ENCODE results near the gene CYLD.

CYLD gene

DNA sequence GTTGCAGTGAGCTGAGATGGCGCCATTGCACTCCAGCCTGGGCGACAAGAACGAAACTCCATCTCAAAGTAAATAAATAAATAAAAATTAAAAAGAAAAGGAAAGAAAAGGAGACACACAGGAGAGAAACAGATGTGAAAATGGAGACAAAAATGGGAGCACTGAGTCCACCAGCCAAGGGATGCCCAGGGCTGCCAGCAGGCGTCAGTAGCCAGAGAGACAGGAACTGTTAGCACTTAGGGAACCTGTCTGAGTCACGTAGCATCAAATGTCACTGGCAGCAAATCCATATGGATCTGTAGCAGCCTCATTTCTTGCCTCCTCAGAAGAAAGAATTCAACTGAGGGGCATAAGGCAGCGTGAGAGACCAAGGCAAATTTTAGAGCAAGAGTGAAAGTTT is 79.7 kb downstream of the CYLD start:
- DNase-seq, result no peak

GRCh38 chr16:50822671-50823070 is 80.8 kb downstream of the CYLD start:
- DNase-seq, result no peak

DNA sequence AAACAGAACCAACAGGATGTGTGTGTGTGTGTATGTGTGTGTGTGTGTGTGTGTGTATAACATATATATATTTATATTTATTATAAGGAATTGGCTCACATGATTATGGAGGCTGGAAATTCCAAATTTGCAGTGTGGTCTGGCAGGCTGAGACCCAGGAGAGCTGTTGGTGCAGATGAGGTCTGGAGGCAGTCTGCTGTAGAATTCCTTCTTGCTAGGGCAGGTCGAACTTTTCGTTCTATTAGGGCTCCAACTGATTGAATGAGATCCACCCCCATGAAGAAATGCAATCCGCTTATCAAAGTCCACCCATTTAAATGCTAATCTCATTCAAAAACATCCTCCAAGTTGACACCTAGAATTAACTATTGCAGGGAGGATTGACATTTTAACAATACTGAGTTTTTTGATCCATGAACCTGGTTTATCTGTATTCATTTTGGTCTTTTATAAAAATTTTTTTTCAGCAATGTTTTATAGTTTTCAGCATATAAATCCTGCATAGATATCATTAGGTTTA is 85.0 kb downstream of the CYLD start:
- no peak for DNase-seq

GRCh38 chr16:50828164-50828702 is 86.3 kb downstream of the CYLD start:
- DNase-seq, result no peak

DNA sequence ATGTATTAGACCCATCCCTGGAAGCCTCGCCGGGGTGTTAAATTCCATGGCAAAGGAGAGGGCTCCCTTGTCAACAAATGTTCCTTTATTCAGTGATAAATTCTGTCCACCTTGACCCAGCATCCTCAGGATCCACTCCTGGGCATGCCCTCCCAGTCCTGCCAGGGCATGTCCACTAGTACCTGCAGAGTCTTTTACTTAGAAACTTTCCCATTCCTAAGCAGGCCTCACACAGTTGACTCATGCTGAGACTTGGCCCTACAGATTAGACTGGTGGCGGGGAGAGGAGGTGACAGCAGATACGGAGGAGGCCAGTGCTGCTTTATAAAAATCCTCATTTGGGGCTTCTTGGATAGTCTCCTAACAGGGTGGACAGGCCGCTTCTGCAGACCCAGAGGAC is 88.8 kb downstream of the CYLD start:
- no peak for DNase-seq

- no peak for DNase-seq
Observed at GRCh38 chr16:50831751-50832150, 89.9 kb downstream of the CYLD start.

DNA sequence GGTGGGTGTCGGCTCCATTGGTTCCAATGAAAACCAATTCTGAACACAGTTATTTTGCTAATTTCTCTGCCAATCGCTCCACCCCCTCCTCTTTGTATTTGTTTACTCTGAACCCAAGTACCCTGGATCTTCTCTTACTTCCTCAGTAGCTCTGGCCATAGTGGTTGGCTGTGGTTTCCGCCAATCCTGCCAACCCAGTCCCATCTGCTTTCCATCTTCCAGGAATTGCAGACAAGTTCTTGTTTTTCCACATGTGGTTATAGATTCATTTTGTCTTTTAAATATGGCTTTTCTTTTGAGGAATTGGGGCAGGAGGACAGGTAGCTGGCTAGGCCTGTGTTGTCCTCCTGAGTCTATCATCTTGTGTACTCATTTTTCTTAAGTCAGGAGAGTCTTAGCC is 92.0 kb downstream of the CYLD start:
- no peak for DNase-seq

DNA sequence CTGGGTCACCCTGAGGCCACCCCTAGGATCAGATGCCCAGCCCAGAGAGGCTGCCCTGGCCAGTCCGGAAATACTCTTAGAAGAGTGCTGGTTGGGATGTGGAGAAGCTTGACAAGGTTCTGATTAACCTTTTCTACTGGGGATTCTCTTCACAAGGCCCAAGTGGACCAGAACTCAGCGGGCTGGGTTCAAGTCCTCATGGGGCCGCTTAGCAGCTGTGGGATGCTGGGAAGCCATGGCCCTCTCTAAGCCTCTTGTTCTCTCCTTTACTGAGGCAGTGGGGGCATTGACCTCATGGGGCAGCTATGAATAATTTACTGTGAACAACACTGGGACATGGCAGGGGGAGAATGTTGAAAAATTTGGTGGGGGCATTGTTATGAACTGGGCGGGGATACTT is 92.8 kb downstream of the CYLD start:
- no peak for DNase-seq

DNA sequence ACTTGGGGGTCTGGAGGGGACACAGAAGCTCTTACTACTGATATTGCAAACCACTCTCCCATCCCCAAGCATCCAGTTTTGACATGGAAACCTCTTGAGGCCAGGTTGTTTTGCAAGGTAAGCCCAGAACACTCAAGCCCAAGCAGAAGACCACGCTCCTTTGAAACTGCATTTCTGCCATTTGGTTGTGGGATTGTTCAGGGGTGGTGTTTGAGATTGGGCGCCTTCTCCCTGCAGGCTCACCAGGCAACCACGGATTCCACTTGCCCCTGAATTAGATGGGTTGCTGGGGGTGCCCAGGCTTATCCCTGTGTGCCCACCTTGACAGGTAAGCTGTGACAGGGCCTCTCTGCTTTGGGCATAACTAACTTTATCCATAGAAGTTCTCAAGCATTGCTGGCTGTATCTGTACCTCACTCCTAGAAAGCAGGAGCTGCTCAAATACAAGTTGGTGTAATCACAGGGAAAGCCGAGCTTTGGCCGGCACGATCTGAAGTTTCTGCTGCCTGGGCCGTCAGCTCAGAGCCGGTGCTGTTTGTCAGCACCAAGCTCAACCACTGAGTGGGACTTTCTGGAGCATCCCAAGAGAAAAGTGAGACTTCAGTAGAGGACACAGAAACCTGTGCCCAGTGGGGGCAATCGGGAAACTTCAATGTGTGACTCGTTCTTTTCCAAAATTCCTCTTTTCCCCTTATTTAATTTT is 93.6 kb downstream of the CYLD start:
- no peak for DNase-seq

GRCh38 chr16:50836121-50836621 is 94.3 kb downstream of the CYLD start:
- no peak for DNase-seq

- DNase-seq, result no peak
Observed at GRCh38 chr16:50837324-50837723, 95.4 kb downstream of the CYLD start.

GRCh38 chr16:50838165-50838564 is 96.3 kb downstream of the CYLD start:
- no peak for DNase-seq

GRCh38 chr16:50838885-50839284 is 97.0 kb downstream of the CYLD start:
- DNase-seq, result no peak

DNA sequence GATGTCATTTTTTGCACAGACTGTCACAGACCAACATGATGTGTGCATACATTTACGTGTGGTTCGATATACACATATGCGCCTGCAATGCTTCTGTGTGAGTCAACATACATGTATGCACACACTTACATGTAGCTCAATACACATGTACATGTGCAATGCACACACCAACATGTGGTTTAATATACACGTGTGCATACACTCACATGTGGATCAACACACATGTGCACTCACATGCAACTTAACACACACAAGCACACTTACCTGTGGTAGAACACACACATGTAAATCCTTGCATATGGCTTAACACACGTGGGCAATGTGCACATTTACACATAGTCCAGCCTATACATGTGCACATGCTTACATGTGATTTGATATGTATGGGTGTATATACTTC is 97.5 kb downstream of the CYLD start:
- no peak for DNase-seq

DNA sequence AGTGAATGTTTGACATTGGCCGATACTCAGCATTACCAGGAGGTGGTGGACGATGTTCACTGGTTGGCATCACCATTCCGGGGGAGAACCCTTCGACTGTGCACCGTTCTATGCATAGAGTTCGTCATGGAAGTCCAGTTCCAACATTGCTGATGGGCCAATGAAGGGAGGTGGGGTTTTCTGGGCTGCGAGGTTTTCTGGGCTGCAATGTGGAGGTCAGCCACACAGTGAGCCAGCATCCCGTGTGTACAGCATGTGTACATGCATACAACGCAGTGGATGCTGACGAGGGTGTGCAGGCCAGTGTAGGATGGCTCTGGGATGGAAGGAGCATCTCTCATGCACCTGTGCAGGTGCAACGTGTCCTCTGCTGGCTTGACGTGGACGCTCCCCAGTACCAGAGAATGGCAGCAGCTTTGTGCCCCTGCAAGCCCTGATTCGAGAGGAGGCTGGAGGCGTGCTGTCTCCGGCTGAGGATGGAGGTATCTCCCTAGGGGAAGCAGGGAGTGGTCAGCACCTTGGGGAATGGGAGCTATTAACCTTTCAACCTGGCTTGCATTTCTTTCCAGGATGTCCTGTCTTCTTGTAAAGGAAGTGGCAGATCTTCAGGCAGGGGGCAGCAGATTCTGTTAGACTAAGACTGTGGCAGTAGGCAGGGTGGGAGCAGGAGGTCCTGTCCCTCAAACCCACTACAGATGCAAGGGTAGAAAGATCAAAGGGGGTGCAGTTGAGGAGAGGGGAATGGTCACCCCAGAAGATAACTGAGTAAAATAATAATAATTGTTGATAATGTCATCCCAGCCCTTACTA is 98.2 kb downstream of the CYLD start:
- DNase-seq, result no peak

- peak; percentile 9 to 10 for DNase-seq
Observed at GRCh38 chr16:50841081-50841886, 99.4 kb downstream of the CYLD start.

DNA sequence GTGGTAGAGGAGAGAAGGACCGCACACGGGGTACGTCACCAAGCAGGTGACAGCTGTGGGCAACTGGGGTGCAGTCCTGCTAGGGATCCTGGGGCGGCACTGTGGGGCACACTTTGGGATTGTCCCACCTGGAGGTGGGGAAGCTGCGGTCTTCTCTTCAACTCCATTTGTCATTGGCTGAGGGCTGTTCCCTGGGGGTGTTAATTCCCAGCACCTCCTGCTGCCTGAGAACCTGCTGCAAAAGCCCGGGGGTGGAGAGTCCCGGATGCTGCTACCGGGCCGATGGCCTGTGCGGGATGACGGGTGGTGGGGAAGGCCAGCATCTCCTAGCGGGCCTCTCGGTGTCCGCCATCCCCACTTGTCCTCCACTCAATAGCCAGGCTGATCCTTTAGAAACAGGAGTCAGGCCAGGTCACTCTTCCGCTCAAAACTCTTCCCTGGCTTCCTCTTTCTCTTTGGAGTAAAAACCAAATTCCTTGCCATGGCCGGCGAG is 100.2 kb downstream of the CYLD start:
- DNase-seq, result no peak

DNA sequence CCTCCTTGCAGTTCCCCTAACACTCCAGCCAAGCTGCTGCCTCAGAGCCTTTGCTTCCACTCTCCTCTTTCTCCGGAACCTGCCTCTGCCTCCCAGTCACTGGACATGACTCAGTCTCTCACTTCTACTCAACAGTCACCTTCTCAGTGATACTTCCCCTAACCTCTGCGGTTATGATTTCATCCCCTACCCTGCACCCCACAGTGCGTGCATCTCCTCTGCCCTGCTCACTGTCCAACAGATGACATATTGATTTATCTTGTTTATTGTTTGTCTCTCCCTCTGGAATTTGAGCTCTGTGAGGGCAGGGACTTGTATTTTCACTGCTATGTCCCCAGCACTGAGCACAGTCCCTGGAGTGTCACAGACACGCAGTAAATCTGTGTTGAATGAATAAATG is 100.7 kb downstream of the CYLD start:
- no peak for DNase-seq

DNA sequence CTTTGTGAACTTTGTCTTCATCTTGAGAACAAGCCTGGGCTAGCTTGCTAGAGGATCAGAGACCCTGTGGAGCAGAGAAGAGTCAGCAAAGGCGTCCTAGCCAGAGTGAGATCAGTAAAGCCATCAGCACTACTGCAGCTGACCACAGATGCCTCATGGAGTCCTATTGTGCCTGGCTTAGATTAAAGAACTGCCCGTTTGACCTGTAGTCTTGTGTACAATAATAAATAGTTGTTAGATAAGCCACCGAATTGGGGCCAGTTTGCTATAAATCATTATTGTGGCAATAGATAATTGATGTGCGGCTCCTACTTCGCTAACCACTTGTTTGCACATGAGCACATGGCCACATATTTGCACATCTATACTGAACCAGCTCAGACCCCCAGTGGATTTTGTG is 103.0 kb downstream of the CYLD start:
- DNase-seq, result no peak

- DNase-seq, result no peak
Observed at GRCh38 chr16:50845296-50845695, 103.4 kb downstream of the CYLD start.

- DNase-seq, result no peak
Observed at GRCh38 chr16:50846511-50846910, 104.6 kb downstream of the CYLD start.

GRCh38 chr16:50847166-50847565 is 105.3 kb downstream of the CYLD start:
- DNase-seq, result no peak

Data from inflammatory macrophage treated with lipopolysaccharide for 1 hour (primary cell).